Measurements from ENCODE around the gene PFN3. TPM values are rescaled to one million over a fixed set of nuclear protein-coding genes. Genes with fewer than 3 reads are reported as not detected.

PFN3 gene
- total RNA-seq, 1 experiment from 2014 or later, result not detected

GRCh38 chr5:177414481-177414880 lies 14.0 kb upstream of the PFN3 start:
- no peak overlapping the region for H3K4me2 ChIP-seq
- H3K4me1 ChIP-seq (replicated peaks; ENCODE audit: insufficient read depth), result 0 out of 2 replicates have a peak, but pooled peaks cover 4% of the 10 kb centered on the region
- intact Hi-C loops (cut with micrococcal nuclease; ENCODE audit: unreplicated experiment), result no loop called here
- TF ChIP-seq, protein P1, sequence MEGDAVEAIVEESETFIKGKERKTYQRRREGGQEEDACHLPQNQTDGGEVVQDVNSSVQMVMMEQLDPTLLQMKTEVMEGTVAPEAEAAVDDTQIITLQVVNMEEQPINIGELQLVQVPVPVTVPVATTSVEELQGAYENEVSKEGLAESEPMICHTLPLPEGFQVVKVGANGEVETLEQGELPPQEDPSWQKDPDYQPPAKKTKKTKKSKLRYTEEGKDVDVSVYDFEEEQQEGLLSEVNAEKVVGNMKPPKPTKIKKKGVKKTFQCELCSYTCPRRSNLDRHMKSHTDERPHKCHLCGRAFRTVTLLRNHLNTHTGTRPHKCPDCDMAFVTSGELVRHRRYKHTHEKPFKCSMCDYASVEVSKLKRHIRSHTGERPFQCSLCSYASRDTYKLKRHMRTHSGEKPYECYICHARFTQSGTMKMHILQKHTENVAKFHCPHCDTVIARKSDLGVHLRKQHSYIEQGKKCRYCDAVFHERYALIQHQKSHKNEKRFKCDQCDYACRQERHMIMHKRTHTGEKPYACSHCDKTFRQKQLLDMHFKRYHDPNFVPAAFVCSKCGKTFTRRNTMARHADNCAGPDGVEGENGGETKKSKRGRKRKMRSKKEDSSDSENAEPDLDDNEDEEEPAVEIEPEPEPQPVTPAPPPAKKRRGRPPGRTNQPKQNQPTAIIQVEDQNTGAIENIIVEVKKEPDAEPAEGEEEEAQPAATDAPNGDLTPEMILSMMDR (conservative IDR thresholded peaks at IDR 0.05), result no peak
- no peak for TF ChIP-seq EZH2 (IDR thresholded peaks at IDR 0.05; ENCODE audit: low read depth)
- no peak overlapping the region for H3K4me3 ChIP-seq
- no peak for DNase-seq
- H3K27me3 ChIP-seq (ENCODE audit: insufficient read depth, low read depth), result no peaks in the 10 kb centered on the region
- no peak overlapping the region for H2AFZ ChIP-seq
- no peaks in the 10 kb centered on the region for H3K79me2 ChIP-seq (ENCODE audit: low read depth)
- H3K9me2 ChIP-seq (ENCODE audit: insufficient read depth), result no peaks in the 10 kb centered on the region
- ChIA-PET POLR2A (ENCODE audit: unreplicated experiment) (interaction anchor here (0.6 kb wide), 1 partner anchor 66 kb away, joined by 22 read pairs; no protein-coding TSS in a partner anchor), CTCF (interaction anchor here (0.6 kb wide), 1 partner anchor 31 kb away, joined by 3 read pairs; no protein-coding TSS in a partner anchor)
- no peaks in the 10 kb centered on the region for H3F3A ChIP-seq (ENCODE audit: insufficient read depth, low read depth)
- no TSS peak for BruUV-seq (replicated peaks)
- no peaks in the 10 kb centered on the region for H3K36me3 ChIP-seq (ENCODE audit: low read depth)
- H4K20me1 ChIP-seq (ENCODE audit: insufficient read depth), result no peaks in the 10 kb centered on the region
- H3K27ac ChIP-seq, result no peak overlapping the region
- no peaks in the 10 kb centered on the region for H3K9me3 ChIP-seq (ENCODE audit: insufficient read depth, low read depth)

GRCh38 chr5:177412603-177413233 lies 12.3 kb upstream of the PFN3 start:
- no peak overlapping the region for H3K4me3 ChIP-seq
- no peaks in the 10 kb centered on the region for H4K20me1 ChIP-seq (ENCODE audit: insufficient read depth)
- DNase-seq, result no peak
- H3K9me2 ChIP-seq (ENCODE audit: insufficient read depth), result no peaks in the 10 kb centered on the region
- no TSS peak for BruUV-seq (replicated peaks)
- POLR2A ChIA-PET (ENCODE audit: unreplicated experiment), result no interaction called here
- H2AFZ ChIP-seq, result no peak overlapping the region
- TF ChIP-seq, protein P1 (conservative IDR thresholded peaks at IDR 0.05), result no peak
- TF ChIP-seq EZH2 (IDR thresholded peaks at IDR 0.05; ENCODE audit: low read depth), result no peak
- H3K36me3 ChIP-seq (ENCODE audit: low read depth), result no peaks in the 10 kb centered on the region
- intact Hi-C loops (cut with micrococcal nuclease; ENCODE audit: unreplicated experiment), result no loop called here
- H3K4me1 ChIP-seq (replicated peaks; ENCODE audit: insufficient read depth), result 0 out of 2 replicates have a peak, but pooled peaks cover 4% of the 10 kb centered on the region
- H3K27ac ChIP-seq, result no peak overlapping the region
- no peak overlapping the region for H3K4me2 ChIP-seq
- H3K27me3 ChIP-seq (ENCODE audit: insufficient read depth, low read depth), result no peaks in the 10 kb centered on the region
- no peaks in the 10 kb centered on the region for H3F3A ChIP-seq (ENCODE audit: insufficient read depth, low read depth)
- no peaks in the 10 kb centered on the region for H3K9me3 ChIP-seq (ENCODE audit: insufficient read depth, low read depth)
- H3K79me2 ChIP-seq (ENCODE audit: low read depth), result no peaks in the 10 kb centered on the region
- CTCF ChIA-PET, result no interaction called here

GRCh38 chr5:177410575-177410974 lies 10.1 kb upstream of the PFN3 start:
- POLR2A ChIA-PET (ENCODE audit: unreplicated experiment), result no interaction called here

More at GRCh38 chr5:177410575-177410974, 10.1 kb upstream of the PFN3 start:
- Histone ChIP-seq H3K36me3 (ENCODE audit: low read depth) (no peaks in the 10 kb centered on the region), H3K4me2 (no peak overlapping the region), H3K9me2 (ENCODE audit: insufficient read depth) (no peaks in the 10 kb centered on the region), H3F3A (ENCODE audit: insufficient read depth, low read depth) (no peaks in the 10 kb centered on the region; the same call in 1 of the 2 replicates), H3K79me2 (ENCODE audit: low read depth) (no peaks in the 10 kb centered on the region), H3K4me3 (no peak overlapping the region), H3K9me3 (ENCODE audit: insufficient read depth, low read depth) (no peaks in the 10 kb centered on the region), H3K27ac (no peak overlapping the region), H3K4me1 (replicated peaks; ENCODE audit: insufficient read depth) (no peaks in the 10 kb centered on the region), H2AFZ (no peak overlapping the region), H4K20me1 (ENCODE audit: insufficient read depth) (no peaks in the 10 kb centered on the region), H3K27me3 (ENCODE audit: insufficient read depth, low read depth) (no peaks in the 10 kb centered on the region)
- no TSS peak for BruUV-seq (replicated peaks)
- DNase-seq, result no peak
- CTCF ChIA-PET, result interaction anchor here (0.6 kb wide), 1 partner anchor 223 kb away, joined by 3 read pairs; no protein-coding TSS in a partner anchor
- intact Hi-C loops (cut with micrococcal nuclease; ENCODE audit: unreplicated experiment), result no loop called here
- TF ChIP-seq, protein P1 (conservative IDR thresholded peaks at IDR 0.05), result no peak
- no peak for TF ChIP-seq EZH2 (IDR thresholded peaks at IDR 0.05; ENCODE audit: low read depth)
